Subcutaneous adipose tissue (tissue), 4 donors: ENCODE results near the gene TIAM1. TPM values are rescaled to one million over a fixed set of nuclear protein-coding genes. Genes with fewer than 3 reads are reported as not detected.

Source experiments
- total RNA-seq, 4 donors: library from RNA; depleted of rRNA; stranded (reverse); fragments of >200 nt; gene quantifications; one replicate each; pipeline ENCODE4 v1.1.0, GENCODE V29; 2016
- TF ChIP-seq, protein P1 (sequence below): fragments of 450-650 bp; IDR thresholded peaks from one replicate; pipeline ENCODE4 v1.5.1; 2016; ENCODE audit warnings: low read depth, mild to moderate bottlenecking, control low read depth, antibody characterized with exemption, moderate library complexity

TIAM1 gene
- total RNA-seq, 4 donors from 2014 or later: 5.1 to 27.4 (median 14.7) TPM

DNA sequence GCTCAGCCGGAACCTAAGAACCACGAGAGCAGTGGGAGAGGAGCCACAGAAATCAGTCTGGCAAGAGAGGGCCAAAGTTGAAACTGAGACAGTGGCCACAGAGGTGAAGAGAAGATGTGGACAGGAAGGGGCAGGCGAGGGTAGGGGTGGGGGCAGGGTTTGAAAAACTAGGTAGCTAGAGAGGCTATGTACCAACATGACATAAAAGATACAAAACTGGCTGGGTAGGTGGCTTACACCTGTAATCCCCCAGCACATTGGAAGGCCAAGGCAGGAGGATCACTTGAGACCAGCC, 28.4 kb upstream of the TIAM1 start:
- TF ChIP-seq, protein P1, sequence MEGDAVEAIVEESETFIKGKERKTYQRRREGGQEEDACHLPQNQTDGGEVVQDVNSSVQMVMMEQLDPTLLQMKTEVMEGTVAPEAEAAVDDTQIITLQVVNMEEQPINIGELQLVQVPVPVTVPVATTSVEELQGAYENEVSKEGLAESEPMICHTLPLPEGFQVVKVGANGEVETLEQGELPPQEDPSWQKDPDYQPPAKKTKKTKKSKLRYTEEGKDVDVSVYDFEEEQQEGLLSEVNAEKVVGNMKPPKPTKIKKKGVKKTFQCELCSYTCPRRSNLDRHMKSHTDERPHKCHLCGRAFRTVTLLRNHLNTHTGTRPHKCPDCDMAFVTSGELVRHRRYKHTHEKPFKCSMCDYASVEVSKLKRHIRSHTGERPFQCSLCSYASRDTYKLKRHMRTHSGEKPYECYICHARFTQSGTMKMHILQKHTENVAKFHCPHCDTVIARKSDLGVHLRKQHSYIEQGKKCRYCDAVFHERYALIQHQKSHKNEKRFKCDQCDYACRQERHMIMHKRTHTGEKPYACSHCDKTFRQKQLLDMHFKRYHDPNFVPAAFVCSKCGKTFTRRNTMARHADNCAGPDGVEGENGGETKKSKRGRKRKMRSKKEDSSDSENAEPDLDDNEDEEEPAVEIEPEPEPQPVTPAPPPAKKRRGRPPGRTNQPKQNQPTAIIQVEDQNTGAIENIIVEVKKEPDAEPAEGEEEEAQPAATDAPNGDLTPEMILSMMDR: no peak

DNA sequence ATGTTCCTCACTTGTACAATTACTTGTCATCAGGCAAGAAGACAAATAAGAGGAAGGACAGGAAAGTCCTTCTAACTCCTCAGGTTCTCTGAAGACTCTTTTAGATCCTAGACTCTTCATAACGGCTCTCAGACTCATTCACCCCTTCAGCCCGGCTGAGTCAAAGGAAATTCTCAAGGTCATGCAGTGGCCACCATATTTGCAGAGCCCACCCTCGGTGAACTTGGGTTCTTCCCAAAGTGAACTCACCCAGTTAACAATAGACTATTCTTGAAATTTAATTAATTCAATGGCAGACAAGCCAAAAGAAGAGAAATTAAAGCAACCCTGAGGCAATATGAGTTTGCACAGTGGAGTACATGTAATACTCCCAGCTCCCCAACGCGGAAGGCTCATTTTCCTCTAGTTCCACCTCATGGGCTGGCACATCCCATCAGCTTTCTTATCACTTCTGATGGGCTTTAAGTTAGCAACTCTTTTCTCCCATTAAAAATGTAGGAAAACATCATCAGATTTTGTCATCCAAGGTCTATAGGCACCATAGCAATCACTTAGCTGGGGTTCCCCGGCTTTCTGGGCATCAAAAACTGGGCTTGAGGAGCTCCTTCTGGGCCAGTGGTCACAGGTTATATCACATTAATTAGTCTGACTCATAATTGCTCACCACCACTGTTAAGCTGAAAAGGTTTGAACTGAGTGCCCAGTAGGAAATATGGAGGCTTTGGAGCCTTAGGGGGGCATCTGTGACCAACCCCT, 27.8 kb upstream of the TIAM1 start:
- TF ChIP-seq, protein P1: no peak

- TF ChIP-seq, protein P1: no peak
These were observed 27.0 kb upstream of the TIAM1 start for GRCh38 chr21:31370893-31371544.

DNA sequence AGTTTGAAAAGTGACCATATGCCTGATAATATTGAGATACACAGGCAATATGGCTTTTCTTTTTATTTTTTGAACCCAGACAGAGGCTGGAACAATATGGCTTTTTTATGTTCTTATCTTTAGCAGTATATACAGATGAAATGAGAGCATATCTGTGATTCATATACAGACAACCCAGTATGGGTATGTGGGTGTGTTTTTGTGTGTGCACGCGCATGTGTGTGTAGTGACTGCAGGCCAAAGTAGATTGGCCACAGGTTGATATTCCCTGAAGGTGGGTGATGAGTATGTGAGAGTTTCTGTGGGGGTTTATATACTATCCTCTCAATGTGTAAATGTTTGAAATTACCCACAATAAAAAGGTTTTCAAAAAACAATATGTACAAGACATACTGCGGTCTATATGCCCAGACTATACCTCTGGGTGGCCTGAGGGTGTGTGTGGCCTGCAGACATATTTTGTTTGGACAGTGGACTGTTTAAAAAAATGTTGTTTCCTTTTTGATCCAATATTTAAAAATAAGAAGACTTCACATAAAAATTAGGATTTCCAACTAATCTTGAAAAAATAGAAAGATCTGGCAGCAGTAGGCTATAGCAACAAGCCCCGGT, 26.3 kb upstream of the TIAM1 start:
- TF ChIP-seq, protein P1: no peak

DNA sequence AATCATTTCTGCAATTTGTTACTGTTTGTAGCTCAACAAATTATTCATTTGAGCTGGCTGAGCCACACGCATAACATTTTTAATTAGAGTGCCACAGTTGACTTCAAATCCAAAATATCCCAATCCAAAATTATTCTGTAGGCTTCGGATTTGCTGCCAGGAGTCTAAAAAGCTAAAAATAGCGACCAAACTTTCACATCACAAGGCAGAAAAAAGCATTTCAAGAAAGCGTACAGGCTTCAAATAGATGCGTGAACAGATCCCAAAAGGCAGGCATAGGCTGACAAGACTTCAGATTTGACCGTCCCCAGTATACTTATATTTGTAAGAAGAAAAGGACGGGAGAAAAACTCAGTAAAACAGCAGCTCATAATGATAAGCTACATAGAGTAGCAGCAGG, 24.3 kb upstream of the TIAM1 start:
- TF ChIP-seq, protein P1: no peak

DNA sequence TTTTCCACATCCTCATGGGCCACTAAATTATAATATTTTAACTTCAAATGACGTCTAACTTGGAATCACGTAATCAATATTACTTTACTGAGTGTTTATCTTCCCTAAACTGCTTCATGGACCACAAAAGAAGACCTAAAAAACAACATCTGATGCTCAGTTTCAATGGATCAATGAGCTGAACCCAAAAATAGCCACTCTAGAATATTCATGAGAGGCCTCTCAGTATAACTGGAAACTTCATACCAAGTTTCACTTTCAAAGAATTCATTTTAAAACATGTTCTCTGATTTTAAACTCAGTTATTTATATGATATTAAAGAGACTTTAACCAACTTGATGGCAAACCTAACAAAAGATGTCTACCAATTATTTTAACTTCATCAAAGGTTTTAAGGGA, 23.7 kb upstream of the TIAM1 start:
- TF ChIP-seq, protein P1: no peak

DNA sequence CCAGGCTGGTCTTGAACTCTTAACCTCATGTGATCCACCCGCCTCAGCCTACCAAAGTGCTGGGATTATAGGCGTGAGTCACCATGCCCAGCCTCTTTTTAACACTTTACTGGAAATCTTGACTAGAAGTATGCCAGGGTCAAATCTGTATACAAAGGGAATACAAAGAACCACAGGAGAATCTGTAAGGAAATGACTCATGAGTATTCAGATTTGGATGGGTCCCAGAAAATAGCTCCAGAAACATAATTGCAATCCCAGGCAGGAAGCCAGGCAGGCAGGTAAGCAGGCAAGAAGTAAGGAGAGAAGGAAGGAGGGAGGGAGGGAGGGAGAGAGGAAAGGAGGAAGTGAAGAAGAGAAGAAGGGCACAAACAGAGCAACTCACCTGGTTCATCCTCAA, 22.8 kb upstream of the TIAM1 start:
- TF ChIP-seq, protein P1: no peak
